Common myeloid progenitor, CD34-positive (primary cell): ENCODE measurements around the gene MFAP4.
"Not testable (repeated sequence)": the region's sequence is repeated elsewhere in the genome, so short reads cannot be mapped to it uniquely, and the experiment has no call there.

Experiments used
- CTCF ChIA-PET: fragments of 350-600 bp; sonication (Branson Sonifier 250); formaldehyde crosslinking; loops from one replicate; lab custom pipeline; 2021; ENCODE audit warnings: antibody characterized with exemption; lab: Charles Lee
- POLR2A ChIA-PET: fragments of 350-600 bp; sonication (Branson Sonifier 250); formaldehyde crosslinking; loops from one replicate; lab custom pipeline; 2021; ENCODE audit warnings: antibody characterized with exemption; lab: Charles Lee
- DNase-seq, 3 donors: peaks; one replicate each; pipeline versions ENCODE4 v3.0.0 to v3.0.0-alpha.2; 2013
- H3K27ac ChIP-seq, 2 experiments: 1 replicate in 1 of 2; 2 replicates in 1 of 2; pipeline ENCODE4 v1.7.0; 2013; ENCODE audit warnings: inconsistent platforms in 2 of 2, low read length in 2 of 2, mild to moderate bottlenecking in 2 of 2, low read depth in 1 of 2, moderate library complexity in 1 of 2; ENCODE audit not compliant: severe bottlenecking in 2 of 2, insufficient read depth in 1 of 2, poor library complexity in 1 of 2
- H3K27me3 ChIP-seq, 5 experiments: replicated peaks in 2 of 5; 1 replicate in 3 of 5; 2 replicates in 2 of 5; pipeline versions ENCODE4 v1.6.1 to v1.7.0; 2013; ENCODE audit warnings: low read length in 4 of 5, mild to moderate bottlenecking in 2 of 5, moderate library complexity in 2 of 5, inconsistent platforms in 1 of 5; ENCODE audit not compliant: insufficient read depth in 5 of 5, control insufficient read depth in 4 of 5
- H3K36me3 ChIP-seq, 4 experiments: 1 replicate in 2 of 4; 2 replicates in 2 of 4; pipeline versions ENCODE4 v1.6.1 to v1.7.0; 2013; ENCODE audit warnings: low read length in 3 of 4, control low read depth in 1 of 4, mild to moderate bottlenecking in 1 of 4; ENCODE audit not compliant: control insufficient read depth in 4 of 4, insufficient read depth in 4 of 4
- H3K4me1 ChIP-seq, 4 experiments: 1 replicate in 3 of 4; 2 replicates in 1 of 4; pipeline versions ENCODE4 v1.6.1 to v1.7.1; 2013; ENCODE audit warnings: low read length in 3 of 4, mild to moderate bottlenecking in 3 of 4, control low read depth in 1 of 4, inconsistent platforms in 1 of 4, moderate library complexity in 1 of 4; ENCODE audit not compliant: control insufficient read depth in 4 of 4, insufficient read depth in 4 of 4; ENCODE audit errors: control extremely low read depth in 1 of 4
- H3K4me3 ChIP-seq, 7 experiments: 1 replicate in 4 of 7; 2 replicates in 3 of 7; pipeline versions ENCODE4 v1.5.1 to v1.7.0; 2013; ENCODE audit warnings: mild to moderate bottlenecking in 7 of 7, low read length in 6 of 7, moderate library complexity in 6 of 7, inconsistent platforms in 2 of 7, low read depth in 2 of 7, control low read depth in 1 of 7; ENCODE audit not compliant: insufficient read depth in 4 of 7, control insufficient read depth in 1 of 7; ENCODE audit errors: extremely low read depth in 1 of 7
- H3K9me3 ChIP-seq, 5 experiments: 1 replicate in 4 of 5; 2 replicates in 1 of 5; pipeline versions ENCODE4 v1.6.1 to v1.7.1; 2013; ENCODE audit warnings: low read length in 4 of 5, mild to moderate bottlenecking in 2 of 5, inconsistent platforms in 1 of 5, low read depth in 1 of 5, moderate library complexity in 1 of 5; ENCODE audit not compliant: control insufficient read depth in 4 of 5, insufficient read depth in 2 of 5; ENCODE audit errors: control extremely low read depth in 1 of 5
- WGBS: methylation state at CpG from one replicate; pipeline ENCODE4 v1.1.5; 2013; ENCODE audit not compliant: insufficient coverage; 5-methylcytosine and 5-hydroxymethylcytosine counted together

MFAP4 gene

GRCh38 chr17:19353401-19353800 lies 33.6 kb downstream of the MFAP4 start:
- H3K36me3 ChIP-seq, H3K27ac ChIP-seq, H3K4me3 ChIP-seq, H3K9me3 ChIP-seq, H3K4me1 ChIP-seq, POLR2A ChIA-PET, DNase-seq: not testable (repeated sequence)
- CTCF ChIA-PET, result interaction anchor here (0.9 to 2.6 kb wide), 3 partner anchors 10 to 93 kb away, joined by 3 to 14 read pairs (median 5); partner anchors contain the start of gene B9D1
- WGBS, result 98% methylated on average over 10 of the region's 11 CpGs
- H3K27me3 ChIP-seq, result peaks cover 0 to 12% (median 4%) of the 10 kb centered on the region in 5 experiments

- Histone ChIP-seq H3K27me3 (peaks cover 0 to 8% (median 6%) of the 10 kb centered on the region in 5 experiments), H3K27ac (no peak overlapping the region), H3K9me3 (no peaks in the 10 kb centered on the region), H3K4me1 (no peaks in the 10 kb centered on the region), H3K36me3 (no peaks in the 10 kb centered on the region), H3K4me3 (no peak overlapping the region)
- CTCF ChIA-PET, result interaction anchor here (1.0 kb wide), 1 partner anchor 10 kb away, joined by 3 read pairs; no protein-coding TSS in a partner anchor
- POLR2A ChIA-PET, result interaction anchor here (0.6 kb wide), 1 partner anchor 43 kb away, joined by 3 read pairs; no protein-coding TSS in a partner anchor
- no peak for DNase-seq
- WGBS, result 95% methylated on average over 9 of the region's 9 CpGs
These were observed 38.2 kb downstream of the MFAP4 start for GRCh38 chr17:19348806-19349205.

DNA sequence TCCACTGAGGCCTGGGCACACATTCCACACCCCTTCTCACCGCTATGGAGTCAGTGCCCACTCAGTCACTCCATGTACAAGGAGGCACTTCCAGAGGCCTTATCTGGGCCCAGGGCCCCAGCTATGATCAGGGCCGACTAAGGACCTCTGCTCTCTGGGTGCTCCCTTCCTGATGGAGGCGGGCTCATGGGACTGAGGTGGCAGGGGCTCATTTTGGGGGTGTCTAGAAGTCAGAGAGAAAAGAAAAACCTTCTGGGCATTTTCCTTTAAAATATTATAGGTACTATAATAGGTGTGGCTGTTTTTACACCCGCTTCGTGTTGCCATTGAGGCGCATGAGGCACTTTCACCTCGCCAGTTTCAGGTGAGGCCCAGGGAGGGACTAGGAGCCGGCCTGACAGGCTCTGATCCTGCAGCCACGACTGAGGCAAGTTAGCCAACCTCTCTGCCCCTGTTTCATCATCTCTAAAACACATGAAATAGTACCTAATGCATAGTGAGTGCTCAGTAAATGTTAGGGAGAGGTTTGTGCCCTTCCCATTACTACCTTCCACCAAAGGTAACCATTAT lies 38.8 kb downstream of the MFAP4 start:
- Histone ChIP-seq H3K27ac (no peak overlapping the region), H3K36me3 (no peaks in the 10 kb centered on the region), H3K4me3 (no peak overlapping the region), H3K4me1 (no peaks in the 10 kb centered on the region), H3K9me3 (no peaks in the 10 kb centered on the region), H3K27me3 (peaks cover 0 to 12% (median 7%) of the 10 kb centered on the region in 5 experiments)
- WGBS, result 97% methylated on average over 5 of the region's 9 CpGs
- ChIA-PET POLR2A (no interaction called here), CTCF (interaction anchor here (2.0 kb wide), 1 partner anchor 10 kb away, joined by 5 read pairs; no protein-coding TSS in a partner anchor)
- no peak for DNase-seq

DNA sequence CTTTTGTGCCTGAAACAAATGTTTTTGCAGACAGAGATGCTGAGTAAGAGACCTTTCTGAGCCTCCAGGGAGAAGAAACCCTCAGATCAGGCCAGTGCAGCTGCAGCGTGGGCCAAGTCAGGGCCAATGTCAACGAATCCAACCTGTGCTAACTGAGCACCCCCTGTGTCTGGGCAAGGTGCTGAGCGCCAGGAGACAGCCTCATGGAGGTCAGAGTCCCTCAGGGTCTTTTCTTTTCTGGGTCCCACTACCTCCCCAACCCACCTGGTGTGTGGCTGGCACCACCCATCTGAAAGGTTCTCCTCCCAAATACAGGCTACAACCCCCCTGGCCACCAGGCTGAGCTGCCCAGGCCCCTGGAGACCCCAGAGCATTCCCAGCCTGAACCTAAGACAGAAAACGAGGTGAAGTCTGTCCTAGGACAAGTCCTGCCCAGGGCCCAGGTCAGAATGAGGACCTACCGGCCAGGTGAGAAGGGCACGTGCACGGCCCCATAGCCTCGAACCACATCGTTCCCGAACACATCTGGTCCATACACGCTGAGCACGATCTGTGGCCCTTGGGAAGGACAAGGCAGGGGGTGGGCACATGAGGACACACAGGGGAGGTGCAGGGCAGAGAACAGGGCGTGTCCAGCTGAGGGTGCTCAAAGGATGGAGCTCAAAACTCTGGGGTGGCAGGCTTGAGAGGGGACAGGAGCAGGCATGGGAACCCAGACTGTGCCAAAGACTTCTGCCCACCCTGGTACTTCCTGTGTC lies 39.5 kb downstream of the MFAP4 start:
- Histone ChIP-seq H3K27me3 (peaks cover 0 to 18% (median 7%) of the 10 kb centered on the region in 5 experiments), H3K4me3 (no peak overlapping the region), H3K4me1 (no peaks in the 10 kb centered on the region), H3K36me3 (no peaks in the 10 kb centered on the region), H3K9me3 (no peaks in the 10 kb centered on the region), H3K27ac (no peak overlapping the region)
- CTCF ChIA-PET, result interaction anchor here (2.0 to 2.2 kb wide), 2 partner anchors 9 to 11 kb away, joined by 5 to 6 read pairs; no protein-coding TSS in a partner anchor
- WGBS, result 97% methylated on average over 11 of the region's 13 CpGs
- no peak for DNase-seq
- POLR2A ChIA-PET, result no interaction called here

GRCh38 chr17:19346351-19347255 lies 40.4 kb downstream of the MFAP4 start:
- ChIA-PET POLR2A (no interaction called here), CTCF (interaction anchor here (0.8 to 2.2 kb wide), 3 partner anchors 9 to 17 kb away, joined by 4 to 6 read pairs (median 5); partner anchors contain the start of gene B9D1)
- no peak for DNase-seq
- no peaks in the 10 kb centered on the region for H3K9me3 ChIP-seq
- 95% methylated on average over 18 of the region's 19 CpGs for WGBS
- no peak overlapping the region for H3K4me3 ChIP-seq
- H3K27ac ChIP-seq, result no peak overlapping the region
- no peaks in the 10 kb centered on the region for H3K4me1 ChIP-seq
- peaks cover 0 to 27% (median 7%) of the 10 kb centered on the region in 5 experiments for H3K27me3 ChIP-seq
- no peaks in the 10 kb centered on the region for H3K36me3 ChIP-seq

DNA sequence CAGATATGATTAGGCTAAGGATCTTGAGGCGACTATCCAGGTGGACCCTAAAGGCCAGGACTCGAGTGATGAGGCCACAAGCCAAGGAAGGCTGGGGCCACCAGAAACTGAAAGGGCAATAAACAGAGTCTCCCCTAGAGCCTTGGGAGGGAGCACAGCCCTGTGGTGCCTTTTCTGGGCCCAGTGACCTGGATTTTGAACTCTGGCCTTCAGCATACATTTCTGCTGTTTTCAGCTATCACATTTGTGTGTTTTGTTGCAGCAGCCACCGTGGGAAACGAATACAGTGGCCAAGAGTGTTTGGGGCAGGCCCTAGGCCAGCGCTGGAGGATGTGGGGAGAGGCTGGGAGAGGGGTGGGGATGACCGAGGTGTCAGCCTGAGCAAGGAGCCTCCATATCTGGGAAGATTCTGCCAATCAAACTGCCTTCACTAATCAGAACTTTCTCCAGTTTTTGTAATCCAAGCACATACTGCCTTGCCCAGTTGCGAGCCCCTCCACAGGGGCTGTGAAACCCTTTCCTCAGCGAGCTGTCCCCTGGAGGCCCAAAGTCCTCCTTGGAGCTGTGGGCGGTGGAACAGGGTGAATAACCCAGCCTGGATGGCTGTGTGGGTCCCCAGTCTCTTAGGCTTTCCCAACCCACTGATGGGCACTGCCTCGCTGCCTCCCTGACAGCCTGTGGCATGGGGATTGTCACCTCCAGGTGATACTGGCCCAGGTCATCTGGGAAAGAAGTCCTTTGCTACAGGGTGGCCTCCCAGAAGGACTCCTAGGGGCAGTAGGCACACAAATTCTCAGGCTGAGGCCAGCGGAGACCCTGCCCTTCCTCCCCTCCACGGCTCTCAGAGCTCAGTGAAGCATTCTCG lies 41.3 kb downstream of the MFAP4 start:
- Histone ChIP-seq H3K27ac (no peak overlapping the region), H3K4me3 (no peak overlapping the region), H3K9me3 (no peaks in the 10 kb centered on the region), H3K4me1 (no peaks in the 10 kb centered on the region), H3K36me3 (no peaks in the 10 kb centered on the region), H3K27me3 (peaks cover 0 to 32% (median 10%) of the 10 kb centered on the region in 5 experiments)
- CTCF ChIA-PET, result interaction anchor here (0.8 to 2.2 kb wide), 2 partner anchors 12 to 17 kb away, joined by 4 to 6 read pairs; partner anchors contain the start of gene B9D1
- no peak for DNase-seq
- 100% methylated on average over 12 of the region's 13 CpGs for WGBS
- POLR2A ChIA-PET, result no interaction called here
